Memory B cell (primary cell): Measurements from ENCODE around the gene CPO.
"Not testable (repeated sequence)": the region's sequence is repeated elsewhere in the genome, so short reads cannot be mapped to it uniquely, and the experiment has no call there.

Experiments used
- ATAC-seq: fragments of 150-1000 bp; cut with Tn5 transposase; 2 replicates; pipeline ENCODE4 v1.10.0; 2021; ENCODE audit warnings: low read depth, mild to moderate bottlenecking, moderate library complexity
- DNase-seq, 2 donors: peaks; one replicate each; pipeline ENCODE4 v3.0.0; 2022; ENCODE audit warnings: low spot score in 2 of 2
- H3K27ac Mint-ChIP-seq: one replicate; pipeline ENCODE4 v1.8.0; 2022; ENCODE audit warnings: mild to moderate bottlenecking, moderate library complexity, mixed read lengths
- H3K27me3 Mint-ChIP-seq: one replicate; pipeline ENCODE4 v1.8.0; 2022; ENCODE audit warnings: mixed read lengths
- H3K36me3 Mint-ChIP-seq: one replicate; pipeline ENCODE4 v1.8.0; 2022; ENCODE audit warnings: mild to moderate bottlenecking, mixed read lengths
- H3K4me1 Mint-ChIP-seq: one replicate; pipeline ENCODE4 v1.8.0; 2022; ENCODE audit warnings: mixed read lengths
- H3K4me3 Mint-ChIP-seq: one replicate; pipeline ENCODE4 v1.8.0; 2022; ENCODE audit warnings: mild to moderate bottlenecking, moderate library complexity, mixed read lengths
- H3K9me3 Mint-ChIP-seq: one replicate; pipeline ENCODE4 v1.8.0; 2022; ENCODE audit warnings: mixed read lengths

The CPO gene, protein sequence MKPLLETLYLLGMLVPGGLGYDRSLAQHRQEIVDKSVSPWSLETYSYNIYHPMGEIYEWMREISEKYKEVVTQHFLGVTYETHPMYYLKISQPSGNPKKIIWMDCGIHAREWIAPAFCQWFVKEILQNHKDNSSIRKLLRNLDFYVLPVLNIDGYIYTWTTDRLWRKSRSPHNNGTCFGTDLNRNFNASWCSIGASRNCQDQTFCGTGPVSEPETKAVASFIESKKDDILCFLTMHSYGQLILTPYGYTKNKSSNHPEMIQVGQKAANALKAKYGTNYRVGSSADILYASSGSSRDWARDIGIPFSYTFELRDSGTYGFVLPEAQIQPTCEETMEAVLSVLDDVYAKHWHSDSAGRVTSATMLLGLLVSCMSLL

GRCh38 chr2:206939340-206939739 lies at the start of gene CPO:
Gene CPO (plus strand): TSS chr2:206939518. CDS start chr2:206939600, 82 bp downstream.
- Mint-ChIP-seq H3K27me3 (peaks cover 4% of the 10 kb centered on the region), H3K4me3 (no peak within 1 kb of the TSS), H3K4me1 (peaks cover 8% of the 10 kb centered on the region), H3K27ac (no peak within 1 kb of the TSS), H3K9me3 (no peaks in the 10 kb centered on the region), H3K36me3 (no peaks in the 10 kb centered on the region)
- ATAC-seq: no peak
- no peak for DNase-seq

GRCh38 chr2:206890179-206890578 lies 49.1 kb upstream of the CPO start:
- DNase-seq (no peak), ATAC-seq (no peak)
- H3K36me3 Mint-ChIP-seq: no peaks in the 10 kb centered on the region
- H3K27me3 Mint-ChIP-seq: no peaks in the 10 kb centered on the region
- no peak overlapping the region for H3K27ac Mint-ChIP-seq
- no peaks in the 10 kb centered on the region for H3K4me1 Mint-ChIP-seq
- H3K4me3 Mint-ChIP-seq: no peak overlapping the region
- H3K9me3 Mint-ChIP-seq: no peaks in the 10 kb centered on the region

- Mint-ChIP-seq H3K36me3 (no peaks in the 10 kb centered on the region), H3K4me1 (no peaks in the 10 kb centered on the region), H3K4me3 (no peak overlapping the region), H3K9me3 (no peaks in the 10 kb centered on the region), H3K27ac (no peak overlapping the region), H3K27me3 (no peaks in the 10 kb centered on the region)
- ATAC-seq (no peak), DNase-seq (no peak)
Observed at GRCh38 chr2:206890926-206891325, 48.4 kb upstream of the CPO start.

- Mint-ChIP-seq H3K36me3 (no peaks in the 10 kb centered on the region), H3K27me3 (peaks cover 3% of the 10 kb centered on the region), H3K4me3 (no peak overlapping the region), H3K27ac (no peak overlapping the region), H3K4me1 (no peaks in the 10 kb centered on the region), H3K9me3 (no peaks in the 10 kb centered on the region)
- DNase-seq (no peak), ATAC-seq (no peak)
Observed at GRCh38 chr2:206915121-206915520, 24.2 kb upstream of the CPO start.

DNA sequence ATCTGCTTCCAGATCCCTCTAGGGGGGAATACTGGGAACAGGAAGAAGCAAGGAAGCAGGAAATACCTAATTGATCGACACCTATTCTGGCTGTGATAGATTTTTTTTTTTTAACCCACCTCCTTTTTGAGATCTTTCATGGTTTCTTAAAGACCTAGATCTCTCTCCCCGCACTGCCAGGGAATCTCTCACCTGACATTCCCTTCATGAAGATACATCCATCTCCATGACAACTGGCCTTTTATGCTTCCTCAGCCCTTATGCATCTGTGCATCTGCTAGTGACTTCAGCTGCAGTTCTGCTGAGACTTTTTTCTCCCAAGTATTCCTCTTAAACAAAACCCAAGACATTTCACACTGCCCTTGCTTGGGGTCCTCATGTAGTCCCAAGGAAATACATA lies 21.1 kb upstream of the CPO start:
- Mint-ChIP-seq H3K4me1 (no peaks in the 10 kb centered on the region), H3K9me3 (no peaks in the 10 kb centered on the region), H3K4me3 (no peak overlapping the region), H3K27me3 (peaks cover 9% of the 10 kb centered on the region), H3K36me3 (no peaks in the 10 kb centered on the region), H3K27ac (no peak overlapping the region)
- DNase-seq (no peak), ATAC-seq (no peak)

GRCh38 chr2:206920310-206920709 lies 19.0 kb upstream of the CPO start:
- Mint-ChIP-seq H3K27ac (no peak overlapping the region), H3K4me1 (no peaks in the 10 kb centered on the region)

GRCh38 chr2:206920951-206921350 lies 18.4 kb upstream of the CPO start:
- no peak for ATAC-seq
- no peak overlapping the region for H3K4me3 Mint-ChIP-seq
- H3K27me3 Mint-ChIP-seq: peaks cover 9% of the 10 kb centered on the region
- H3K27ac Mint-ChIP-seq: no peak overlapping the region
- H3K36me3 Mint-ChIP-seq: no peaks in the 10 kb centered on the region
- DNase-seq: no peak
- no peaks in the 10 kb centered on the region for H3K4me1 Mint-ChIP-seq
- no peaks in the 10 kb centered on the region for H3K9me3 Mint-ChIP-seq

More at GRCh38 chr2:206920310-206920709, 19.0 kb upstream of the CPO start:
- Mint-ChIP-seq H3K27me3 (peaks cover 9% of the 10 kb centered on the region), H3K36me3 (no peaks in the 10 kb centered on the region), H3K9me3 (no peaks in the 10 kb centered on the region), H3K4me3 (no peak overlapping the region)
- ATAC-seq: no peak
- DNase-seq: no peak

DNA sequence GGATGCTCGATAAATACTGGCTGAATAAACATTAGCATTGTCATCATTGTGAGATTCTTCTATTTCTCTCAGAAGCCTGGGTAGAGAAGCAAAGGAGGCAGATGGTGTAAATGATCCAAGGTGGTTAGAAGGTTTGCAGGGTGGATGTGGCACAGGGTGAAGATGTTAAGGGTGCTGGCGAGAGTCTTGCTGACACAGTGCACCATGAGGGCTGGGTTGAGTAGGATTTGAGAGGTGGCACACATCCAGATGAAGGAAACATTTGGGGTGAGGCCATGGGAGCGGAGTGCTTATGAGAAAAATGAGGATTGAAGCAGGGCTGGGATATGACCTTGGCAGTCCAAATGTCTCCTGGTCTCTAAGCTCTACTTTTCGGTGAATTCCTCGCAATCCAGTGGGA lies 17.8 kb upstream of the CPO start:
- Mint-ChIP-seq H3K36me3 (no peaks in the 10 kb centered on the region), H3K27ac (no peak overlapping the region)

DNA sequence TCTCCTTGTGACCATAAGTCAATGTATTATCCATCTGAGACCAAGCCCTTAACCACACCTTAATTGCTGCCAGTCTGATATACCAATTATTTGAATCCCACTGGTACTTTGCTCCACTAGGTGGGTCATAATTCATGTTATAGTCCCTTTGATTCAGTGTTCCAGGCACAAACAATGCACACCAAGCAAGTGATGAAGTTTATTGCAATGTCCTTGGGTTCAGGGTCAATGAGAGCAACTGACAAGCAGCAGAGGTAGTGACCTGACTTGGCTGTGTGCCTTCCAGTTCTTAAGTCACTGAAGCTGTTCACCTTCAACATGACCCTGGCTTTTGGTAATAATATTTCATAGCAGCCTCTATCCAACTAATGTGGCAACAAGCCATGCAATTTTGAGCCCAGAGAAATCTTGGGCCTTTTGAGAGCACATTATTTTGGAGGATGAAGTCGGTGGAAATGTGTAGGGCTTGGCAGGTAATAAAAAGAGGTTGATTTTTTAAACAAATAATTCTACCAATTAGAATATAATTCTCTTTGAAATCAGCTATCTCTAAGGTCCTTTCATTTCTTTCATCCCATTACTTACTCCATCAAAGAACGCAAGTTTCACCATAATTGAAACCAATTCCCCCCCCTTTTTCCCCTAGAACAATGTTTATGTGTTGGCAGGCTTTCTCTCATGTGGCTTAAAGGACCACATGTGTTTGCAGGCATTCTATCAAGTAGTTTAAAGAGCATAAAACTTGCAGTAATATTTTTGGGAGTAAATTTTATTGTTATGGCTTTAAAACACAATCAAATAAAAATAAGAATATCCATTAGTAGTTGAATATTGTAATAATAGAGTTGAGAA lies 3.1 kb upstream of the CPO start:
- no peaks in the 10 kb centered on the region for H3K36me3 Mint-ChIP-seq
- no peak for ATAC-seq

More for the DNA sequence above, 17.8 kb upstream of the CPO start:
- H3K4me1 Mint-ChIP-seq: no peaks in the 10 kb centered on the region
- no peak for ATAC-seq
- no peak overlapping the region for H3K4me3 Mint-ChIP-seq
- H3K9me3 Mint-ChIP-seq: no peaks in the 10 kb centered on the region
- no peak for DNase-seq
- H3K27me3 Mint-ChIP-seq: peaks cover 9% of the 10 kb centered on the region

DNA sequence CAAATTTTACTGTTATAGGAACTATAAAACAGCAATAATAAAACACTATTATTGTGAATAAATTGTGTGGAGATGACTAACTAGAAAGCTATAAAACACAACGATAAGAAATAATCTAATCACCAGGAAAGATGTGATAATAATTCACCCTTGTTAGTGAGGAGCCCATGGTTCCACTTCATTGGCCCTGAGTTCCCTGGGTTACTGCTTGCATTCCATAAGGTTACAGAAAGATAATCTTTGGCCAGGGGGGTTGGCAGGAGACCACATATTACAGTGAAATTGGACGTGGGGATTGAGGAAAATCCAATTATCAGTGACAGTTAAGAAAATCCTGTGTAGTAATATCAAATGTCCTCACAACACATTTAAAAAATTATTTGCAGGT lies 2.5 kb upstream of the CPO start:
- H3K4me1 Mint-ChIP-seq: peaks cover 8% of the 10 kb centered on the region
- H3K27ac Mint-ChIP-seq: no peak overlapping the region
- no peaks in the 10 kb centered on the region for H3K36me3 Mint-ChIP-seq
- ATAC-seq (no peak), DNase-seq (no peak)
- H3K4me3 Mint-ChIP-seq: no peak overlapping the region
- H3K27me3 Mint-ChIP-seq: peaks cover 1% of the 10 kb centered on the region
- no peaks in the 10 kb centered on the region for H3K9me3 Mint-ChIP-seq

More for the DNA sequence above, 3.1 kb upstream of the CPO start:
- peaks cover 1% of the 10 kb centered on the region for H3K27me3 Mint-ChIP-seq
- H3K4me3 Mint-ChIP-seq: no peak overlapping the region
- DNase-seq: no peak
- H3K9me3 Mint-ChIP-seq: no peaks in the 10 kb centered on the region
- H3K4me1 Mint-ChIP-seq: peaks cover 8% of the 10 kb centered on the region
- no peak overlapping the region for H3K27ac Mint-ChIP-seq

- Mint-ChIP-seq H3K9me3 (no peaks in the 10 kb centered on the region), H3K4me1 (peaks cover 8% of the 10 kb centered on the region), H3K27ac (no peak overlapping the region), H3K36me3 (no peaks in the 10 kb centered on the region), H3K4me3 (no peak overlapping the region), H3K27me3 (peaks cover 1% of the 10 kb centered on the region)
- DNase-seq (no peak), ATAC-seq (no peak)
Observed at GRCh38 chr2:206937555-206937954, 1.8 kb upstream of the CPO start.

DNA sequence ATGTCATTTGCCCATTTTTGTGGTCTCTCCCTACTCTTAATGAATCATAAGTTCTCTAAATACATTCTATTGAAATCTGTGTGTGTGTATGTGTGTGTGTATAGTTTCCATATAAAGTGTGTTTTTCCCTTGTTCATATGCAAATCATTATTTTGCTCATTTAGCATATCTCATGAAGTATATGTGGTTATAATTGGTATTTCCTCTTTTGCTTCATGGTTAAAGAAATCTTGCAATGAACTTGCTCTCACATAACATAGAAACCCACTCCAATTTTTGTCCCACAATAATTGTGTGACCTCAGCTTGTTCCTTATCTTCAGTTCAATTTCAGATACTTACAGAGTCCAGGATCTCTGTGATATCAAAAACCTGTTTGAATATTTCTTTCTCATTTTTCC lies 1.2 kb downstream of the CPO start:
- Mint-ChIP-seq H3K4me1 (peaks cover 8% of the 10 kb centered on the region), H3K36me3 (no peaks in the 10 kb centered on the region), H3K9me3 (no peaks in the 10 kb centered on the region), H3K4me3 (no peak overlapping the region), H3K27me3 (peaks cover 4% of the 10 kb centered on the region), H3K27ac (no peak overlapping the region)
- DNase-seq: no peak
- no peak for ATAC-seq

DNA sequence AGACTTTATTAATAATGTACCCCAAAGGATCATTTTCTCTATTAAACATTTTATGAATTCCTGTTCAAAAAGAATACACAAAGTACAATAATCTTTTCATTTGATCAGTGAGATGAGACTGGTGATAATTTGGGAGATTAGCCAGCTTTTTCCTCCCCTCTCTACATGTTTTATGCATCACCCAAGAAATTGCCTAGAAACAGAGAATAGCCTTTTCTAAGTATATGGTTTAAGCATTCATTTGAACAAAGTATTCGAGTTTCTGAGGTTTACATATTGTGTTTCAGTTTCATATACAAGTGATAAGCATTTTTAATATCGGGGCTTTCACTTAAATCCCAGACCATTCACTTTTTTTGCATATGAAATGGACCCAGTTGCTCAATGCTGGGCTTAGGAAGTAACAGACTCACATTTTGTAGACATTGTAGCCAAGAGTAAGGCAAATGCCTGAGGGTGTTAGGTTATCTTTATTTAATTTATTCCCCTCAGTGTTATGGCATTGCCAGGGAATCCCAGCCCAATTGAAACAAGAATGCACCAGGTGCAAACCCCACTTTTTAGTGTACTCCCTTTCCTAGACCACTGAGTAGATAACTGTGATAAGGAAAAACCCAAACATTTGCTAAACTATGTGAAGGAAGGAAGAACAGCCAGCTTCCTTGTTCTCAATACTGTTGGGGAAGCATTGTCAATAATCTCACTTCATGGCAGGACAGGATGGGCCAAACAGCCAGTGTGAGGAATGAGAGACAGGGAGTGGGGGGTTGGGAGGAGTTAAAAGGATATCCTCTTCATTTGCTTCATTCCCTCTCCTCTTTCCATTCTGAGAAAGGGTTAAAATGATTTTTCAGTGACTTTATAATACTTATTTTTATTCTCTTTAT lies 3.5 kb downstream of the CPO start:
- peaks cover 3% of the 10 kb centered on the region for H3K9me3 Mint-ChIP-seq
- DNase-seq: no peak
- H3K27ac Mint-ChIP-seq: no peak overlapping the region
- H3K4me3 Mint-ChIP-seq: no peak overlapping the region
- no peaks in the 10 kb centered on the region for H3K36me3 Mint-ChIP-seq
- ATAC-seq: no peak
- peaks cover 5% of the 10 kb centered on the region for H3K4me1 Mint-ChIP-seq
- peaks cover 4% of the 10 kb centered on the region for H3K27me3 Mint-ChIP-seq

- not testable (repeated sequence) for H3K4me3 Mint-ChIP-seq, H3K36me3 Mint-ChIP-seq, H3K27me3 Mint-ChIP-seq, ATAC-seq, H3K4me1 Mint-ChIP-seq, DNase-seq, H3K27ac Mint-ChIP-seq
- H3K9me3 Mint-ChIP-seq: peaks cover 12% of the 10 kb centered on the region
Observed at GRCh38 chr2:206953404-206953803, 14.1 kb downstream of the CPO start.
